Measurements from ENCODE around the gene ARHGAP15.

Gene ARHGAP15

GRCh38 chr2:143225931-143226330, 96.7 kb downstream of the ARHGAP15 start:
- no peak for DNase-seq (ENCODE audit: low spot score)

DNA sequence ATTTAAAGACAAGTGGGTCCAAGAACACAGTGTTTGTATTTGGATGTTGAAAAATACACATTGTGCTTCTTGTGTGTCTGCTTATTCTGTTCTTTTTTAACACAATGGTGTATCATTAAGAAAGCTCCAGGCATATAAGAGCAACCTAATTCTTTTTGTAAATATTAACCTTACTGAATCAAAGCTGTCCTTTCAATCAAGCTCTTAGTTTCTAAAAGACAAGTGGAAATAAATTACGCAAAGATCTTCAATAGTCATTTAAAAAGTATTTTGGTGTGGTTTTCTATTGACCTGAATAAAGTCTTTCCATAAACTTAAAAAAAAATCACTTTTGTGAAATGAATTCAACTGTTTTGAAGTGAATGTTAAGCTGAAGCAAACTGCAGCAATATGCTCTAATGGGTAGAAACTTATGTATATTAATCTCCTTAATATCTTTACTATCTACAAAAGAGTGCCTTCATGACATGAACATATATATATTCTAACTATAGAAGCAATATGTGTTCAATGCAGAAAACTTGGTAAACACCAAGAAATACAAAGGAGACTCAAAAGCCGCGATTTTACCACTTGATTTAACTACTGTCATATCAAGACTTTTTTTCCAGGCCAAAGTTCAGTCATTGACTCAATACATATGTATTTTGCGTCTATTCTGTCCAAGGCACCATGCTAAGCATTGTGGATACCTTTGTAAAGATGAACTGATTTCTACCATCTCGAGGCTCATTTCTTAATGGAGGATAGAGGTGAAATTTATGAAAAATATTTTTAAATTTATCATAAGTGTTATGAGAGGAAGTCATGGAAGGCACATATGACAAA, 97.7 kb downstream of the ARHGAP15 start:
- no peak for DNase-seq (ENCODE audit: low spot score)

DNA sequence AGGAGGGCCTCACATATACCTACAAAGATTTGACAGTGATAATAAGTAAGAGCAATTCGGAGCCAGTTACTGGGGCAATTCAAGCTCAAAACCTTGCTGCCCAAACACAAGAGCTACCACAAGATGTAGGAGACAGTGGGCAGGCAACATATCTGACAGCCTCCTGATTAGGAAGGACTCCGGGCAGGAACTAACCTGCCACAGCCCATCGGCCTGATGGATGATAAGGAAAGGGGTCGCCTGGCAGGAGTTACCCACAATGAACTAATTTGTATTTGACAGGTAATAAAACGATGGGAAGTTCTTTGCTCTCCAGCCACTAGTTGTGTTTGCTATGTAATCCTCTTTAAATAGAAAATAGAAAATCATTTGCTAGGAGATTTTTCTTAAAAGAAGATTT, 100.2 kb downstream of the ARHGAP15 start:
- no peak for DNase-seq (ENCODE audit: low spot score)

DNA sequence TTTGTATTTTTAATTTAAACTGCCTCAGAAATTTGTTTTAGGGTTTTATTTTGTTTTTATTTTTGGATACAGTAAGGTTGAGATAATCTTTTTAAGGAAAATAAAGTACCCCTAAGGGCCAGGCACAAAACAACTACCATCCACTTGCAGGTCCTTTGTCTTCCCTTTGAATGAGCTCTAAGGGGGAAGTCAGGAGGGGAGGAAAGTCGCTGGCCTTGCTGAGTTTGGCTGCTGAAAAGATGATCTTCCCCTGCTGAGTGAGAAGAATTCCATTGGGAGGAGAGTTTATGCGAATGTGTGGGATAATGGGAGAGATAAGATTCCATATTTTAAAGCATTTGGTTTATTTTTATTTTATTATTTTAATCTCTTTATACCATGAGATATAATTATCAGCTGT, 100.7 kb downstream of the ARHGAP15 start:
- DNase-seq (ENCODE audit: low spot score): no peak

DNA sequence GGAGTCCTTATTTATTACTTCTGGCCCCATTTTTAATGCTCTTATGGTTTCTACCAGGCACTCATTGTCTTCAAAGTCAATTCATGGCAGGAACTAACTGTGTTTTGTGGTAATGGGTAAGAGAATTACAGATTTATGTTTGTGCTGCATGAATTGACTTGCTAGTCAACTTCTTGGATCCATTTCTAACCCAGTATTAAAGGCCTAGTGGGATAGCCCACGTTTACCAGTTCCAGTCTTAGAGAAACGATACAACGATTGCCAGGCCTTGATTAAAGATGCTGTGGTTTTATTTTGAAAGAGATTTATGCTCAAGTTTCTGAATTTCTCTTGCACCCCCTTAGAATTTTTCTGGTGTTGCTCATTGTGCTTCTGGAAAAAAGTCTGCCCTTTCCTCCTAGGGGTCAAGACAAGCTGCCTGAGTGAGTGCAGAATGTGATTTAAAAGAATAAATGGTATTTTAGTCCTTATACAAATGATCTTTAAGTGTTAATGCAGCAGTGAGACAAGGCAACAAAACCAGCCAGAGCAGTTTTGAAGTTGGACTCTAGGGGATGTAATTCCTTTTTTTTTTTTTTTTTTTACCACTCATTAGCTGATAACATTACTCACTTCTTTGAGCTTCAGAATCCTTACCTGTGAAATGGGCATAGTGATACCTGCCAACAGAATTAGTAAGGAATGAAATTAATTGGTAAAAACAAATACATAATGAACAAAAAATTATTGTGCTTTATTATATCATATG, 101.5 kb downstream of the ARHGAP15 start:
- DNase-seq (ENCODE audit: low spot score): no peak

DNA sequence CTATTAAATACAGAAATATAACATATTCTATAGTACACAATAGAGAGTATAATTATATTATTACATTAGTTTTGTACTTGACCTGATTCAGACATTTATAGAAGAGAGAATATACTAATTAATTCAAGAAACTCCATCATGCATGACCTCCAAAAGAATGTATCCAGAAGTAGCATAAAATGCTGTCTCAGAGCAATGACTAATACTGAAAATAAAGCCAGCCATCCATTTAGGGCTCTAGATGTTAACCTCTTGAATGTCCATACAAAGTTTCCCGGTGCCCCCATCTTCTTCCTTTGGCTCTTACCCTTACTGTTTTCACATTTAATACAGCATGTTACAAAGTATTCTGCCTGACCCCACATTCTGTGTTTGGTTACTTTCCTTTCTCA, 102.0 kb downstream of the ARHGAP15 start:
- DNase-seq (ENCODE audit: low spot score): no peak

- no peak for DNase-seq (ENCODE audit: low spot score)
Observed at GRCh38 chr2:143237146-143237777, 108.0 kb downstream of the ARHGAP15 start.

- DNase-seq (ENCODE audit: low spot score): no peak
Observed at GRCh38 chr2:143241403-143242088, 112.3 kb downstream of the ARHGAP15 start.

- DNase-seq (ENCODE audit: low spot score): no peak
Observed at GRCh38 chr2:143246246-143246645, 117.0 kb downstream of the ARHGAP15 start.

DNA sequence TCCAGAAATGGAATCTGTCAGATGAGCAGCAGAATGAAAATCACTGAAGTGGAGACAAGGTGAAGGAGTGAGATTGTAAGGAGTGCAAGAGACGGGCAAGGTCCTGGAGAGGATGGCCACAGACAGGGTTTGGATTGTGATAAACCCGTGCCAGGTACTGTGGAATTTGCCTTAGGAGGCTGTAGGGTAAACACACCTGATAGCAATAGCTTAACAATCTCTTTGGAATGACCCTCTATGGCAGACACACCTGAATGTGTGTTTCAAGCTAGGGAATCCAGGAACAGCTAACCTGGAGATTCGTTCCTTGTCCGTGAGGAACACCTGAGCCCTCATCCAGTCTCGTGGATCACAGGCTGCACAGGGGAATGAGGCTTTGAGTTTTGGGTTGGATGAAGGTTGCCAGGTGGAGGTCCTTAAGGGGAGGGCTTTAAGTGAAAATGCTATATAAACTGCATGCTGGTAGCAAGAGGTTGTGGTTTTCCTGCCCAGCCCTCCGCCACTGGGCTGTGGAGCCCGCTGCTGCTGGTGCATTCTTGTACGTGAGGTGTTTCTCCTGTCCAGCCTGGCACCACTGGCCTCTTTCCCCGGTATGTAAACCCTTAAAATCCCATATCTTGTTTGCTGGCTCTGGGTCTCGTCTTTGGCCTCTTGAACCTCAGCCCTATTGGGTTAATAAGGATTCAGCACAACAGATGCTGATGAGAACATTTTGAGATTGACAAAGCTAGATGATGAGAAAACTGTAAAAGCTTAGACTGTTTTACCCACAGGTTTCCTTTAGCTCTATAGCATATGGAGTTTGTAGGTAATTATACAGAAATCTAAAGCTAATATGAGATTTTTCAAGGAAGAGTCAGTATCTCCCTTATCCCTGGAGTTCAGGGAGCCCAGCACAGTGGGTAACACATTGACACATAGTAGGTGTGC, 117.9 kb downstream of the ARHGAP15 start:
- no peak for DNase-seq (ENCODE audit: low spot score)

DNA sequence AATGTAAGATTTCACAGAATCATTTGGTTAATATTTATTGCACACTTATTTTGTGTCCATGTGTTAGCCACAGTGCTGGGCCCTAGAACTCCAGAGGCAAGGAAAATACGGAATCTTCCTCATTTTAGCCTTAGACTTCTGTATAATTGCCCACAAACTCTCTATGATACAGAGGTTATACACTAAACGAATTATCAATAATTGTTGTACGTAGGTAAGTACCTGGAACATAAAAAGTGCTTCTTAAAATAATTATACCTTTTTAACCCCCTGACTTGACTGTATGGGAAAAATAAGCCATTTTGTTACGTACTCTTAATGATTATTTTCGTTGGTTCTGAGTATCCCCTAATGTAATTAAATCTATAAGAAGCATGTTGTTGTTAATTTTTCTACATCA, 119.4 kb downstream of the ARHGAP15 start:
- DNase-seq (ENCODE audit: low spot score): no peak

GRCh38 chr2:143251681-143252080, 122.5 kb downstream of the ARHGAP15 start:
- no peak for DNase-seq (ENCODE audit: low spot score)

DNA sequence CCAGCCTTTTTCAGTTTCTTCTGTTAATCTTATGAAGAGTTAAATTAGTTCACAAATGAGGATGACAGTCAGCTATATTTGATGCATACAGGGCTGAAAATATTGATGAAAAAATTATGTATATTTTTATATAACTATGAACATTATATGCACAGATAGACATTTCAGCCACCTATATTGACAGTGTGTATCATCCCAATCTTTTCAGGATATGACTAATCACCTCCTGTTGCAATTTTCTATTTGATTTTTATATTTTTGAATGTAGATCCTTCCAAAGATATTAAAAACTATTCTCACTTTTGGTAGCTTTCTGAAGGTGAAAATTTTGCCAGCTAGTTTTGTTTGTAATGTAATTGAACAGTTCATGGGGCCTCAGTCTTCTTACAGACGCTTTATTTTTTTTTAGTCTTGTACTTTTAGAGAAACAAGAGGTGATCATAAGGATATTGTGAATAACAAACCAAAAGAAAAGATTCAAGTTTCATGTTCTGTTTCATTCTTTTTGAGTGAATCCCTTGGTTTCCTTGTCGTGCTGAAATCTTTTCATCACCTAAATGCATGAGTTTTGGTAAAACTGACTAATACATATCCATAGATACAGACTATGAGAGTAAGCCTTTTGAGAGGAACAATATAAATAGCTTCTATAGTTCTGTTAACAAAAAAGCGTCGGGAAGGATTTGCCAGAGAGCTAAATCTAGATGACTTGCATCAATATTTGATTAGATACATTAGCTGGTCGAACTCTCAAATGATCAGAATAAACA, 123.1 kb downstream of the ARHGAP15 start:
- DNase-seq (ENCODE audit: low spot score): no peak

DNA sequence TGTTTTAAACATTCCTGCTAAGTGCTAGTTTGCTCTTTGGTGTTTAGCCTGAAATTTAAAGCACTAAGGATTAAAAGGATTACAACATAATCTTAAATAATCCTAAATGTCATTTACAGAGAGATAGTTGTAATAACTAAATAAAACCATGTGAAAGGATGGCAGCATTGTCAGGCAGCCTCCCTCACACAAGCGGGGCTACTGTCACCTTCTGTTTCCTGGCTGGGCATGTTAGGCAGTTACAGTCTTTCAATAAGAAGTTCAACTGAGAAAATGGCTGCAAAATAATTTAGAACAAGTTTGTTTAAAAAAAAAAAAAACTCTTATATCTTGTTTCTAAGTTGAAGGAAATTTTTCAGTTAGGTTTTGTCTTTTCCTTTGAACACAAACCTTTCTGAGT, 124.9 kb downstream of the ARHGAP15 start:
- no peak for DNase-seq (ENCODE audit: low spot score)

DNA sequence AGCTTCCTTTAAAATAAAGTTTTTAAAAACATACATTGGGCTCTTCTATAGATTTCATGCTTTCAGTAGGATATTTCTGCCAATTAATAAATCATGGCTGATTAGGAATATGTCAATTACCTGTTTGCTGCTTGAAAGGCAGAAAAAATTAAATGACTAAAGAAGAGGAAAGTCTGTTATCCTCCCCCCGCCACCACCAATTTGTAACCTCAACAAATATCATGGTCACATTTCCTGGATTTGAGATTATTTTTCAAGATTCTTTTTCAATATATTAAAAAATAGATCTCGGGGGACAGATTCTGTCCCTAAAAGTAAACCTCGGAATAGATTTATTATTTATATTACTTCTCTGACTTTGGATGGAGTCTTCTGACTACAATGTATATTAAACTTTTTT, 125.9 kb downstream of the ARHGAP15 start:
- no peak for DNase-seq (ENCODE audit: low spot score)

DNA sequence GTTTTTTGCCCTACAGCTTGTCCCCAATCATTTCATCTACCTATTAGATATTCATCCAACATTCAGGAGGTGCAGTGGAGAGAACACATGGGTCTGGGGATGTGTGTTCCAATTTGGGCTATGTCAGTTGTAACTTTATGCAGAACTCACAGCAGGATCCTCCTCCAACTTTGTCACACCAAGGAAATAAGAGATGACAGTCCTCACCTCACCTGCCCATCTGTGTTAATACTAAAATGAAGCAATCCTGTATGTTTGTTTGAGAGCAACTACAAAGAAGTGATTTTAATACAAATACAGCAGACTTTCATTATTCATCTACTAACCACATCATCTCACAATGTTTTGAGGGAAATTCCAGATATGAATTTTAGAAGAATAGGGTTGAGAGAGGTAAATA, 126.7 kb downstream of the ARHGAP15 start:
- DNase-seq (ENCODE audit: low spot score): no peak

DNA sequence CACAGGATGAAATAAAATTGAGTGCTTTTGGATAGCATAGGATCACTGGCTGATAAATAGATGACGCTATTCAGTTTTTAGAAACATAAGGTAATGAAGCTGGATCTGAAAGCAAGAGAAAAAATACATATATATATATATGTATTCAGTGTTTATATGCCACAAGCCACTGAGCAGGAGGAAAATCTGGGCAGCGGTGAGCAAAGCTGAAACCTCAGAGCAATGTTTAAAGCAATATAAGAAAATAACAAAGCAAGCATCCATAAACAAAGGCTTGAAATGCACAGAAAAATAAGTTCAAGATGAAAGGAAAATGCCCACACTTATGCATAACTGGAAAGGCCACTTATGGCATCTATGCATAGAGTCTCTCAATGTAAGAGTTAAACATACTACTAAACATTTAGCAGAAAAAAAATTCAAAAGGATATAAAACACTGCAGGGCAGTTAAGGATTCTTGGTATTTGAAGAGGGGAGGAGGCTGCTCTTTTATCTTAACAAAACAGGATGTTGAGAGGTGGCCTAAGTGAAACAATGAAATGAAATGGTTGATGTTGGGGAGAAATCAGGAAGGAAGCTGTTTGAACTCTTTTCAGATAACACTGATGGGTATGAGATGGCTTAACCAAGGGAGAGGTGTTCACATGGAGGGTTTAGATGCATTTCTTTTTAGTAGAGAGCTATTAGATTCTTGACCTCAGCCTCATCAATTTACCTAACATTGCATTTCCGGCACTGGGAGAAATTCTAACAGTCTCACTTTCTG, 129.1 kb downstream of the ARHGAP15 start:
- no peak for DNase-seq (ENCODE audit: low spot score)

GRCh38 chr2:143259368-143259958, 130.2 kb downstream of the ARHGAP15 start:
- DNase-seq (ENCODE audit: low spot score): peak; percentile 23

GRCh38 chr2:143261986-143262385, 132.8 kb downstream of the ARHGAP15 start:
- peak; percentile 8 for DNase-seq (ENCODE audit: low spot score)

Data from germinal center (tissue), 1 donor.